ENCODE measurements around the gene PFDN2.
A peak's percentile ranks its signal among the peaks of the same experiment; 100 is the strongest.
"Not testable (repeated sequence)": the region's sequence is repeated elsewhere in the genome, so short reads cannot be mapped to it uniquely, and the experiment has no call there.

Gene PFDN2

DNA sequence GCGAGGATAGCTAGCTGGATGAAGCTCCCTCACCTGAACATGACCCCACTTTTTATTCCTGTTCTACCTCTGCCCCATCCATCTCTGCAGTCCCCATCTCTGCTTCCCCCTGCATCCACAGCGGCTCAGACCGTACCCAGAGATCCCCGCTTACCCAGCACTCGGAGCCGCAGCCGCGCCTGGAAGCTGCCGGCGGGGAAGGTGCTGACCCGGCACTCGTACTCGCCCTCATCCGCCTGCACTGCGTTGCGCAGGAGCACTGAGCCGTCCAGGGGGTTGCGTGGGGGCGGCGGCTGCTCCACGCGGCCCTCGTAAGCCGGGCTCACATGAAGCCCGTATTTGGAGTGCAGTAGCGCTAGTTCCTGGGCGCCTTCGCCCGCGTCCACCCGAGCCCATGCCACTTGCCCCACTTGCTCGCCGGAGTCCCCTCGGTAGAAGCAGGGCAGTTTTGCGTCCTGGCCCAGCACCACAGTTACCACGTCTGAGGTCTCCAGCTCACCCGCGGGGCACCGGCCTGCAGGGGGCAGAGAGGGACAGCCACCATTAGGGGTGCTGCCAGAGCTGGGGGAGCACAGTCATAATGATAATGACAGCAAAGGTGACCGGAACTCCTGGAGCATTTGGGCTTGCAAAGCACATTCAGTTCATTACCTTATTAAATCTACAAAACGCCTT is 38.3 kb downstream of the PFDN2 start:
- DNase-seq, result no peak

DNA sequence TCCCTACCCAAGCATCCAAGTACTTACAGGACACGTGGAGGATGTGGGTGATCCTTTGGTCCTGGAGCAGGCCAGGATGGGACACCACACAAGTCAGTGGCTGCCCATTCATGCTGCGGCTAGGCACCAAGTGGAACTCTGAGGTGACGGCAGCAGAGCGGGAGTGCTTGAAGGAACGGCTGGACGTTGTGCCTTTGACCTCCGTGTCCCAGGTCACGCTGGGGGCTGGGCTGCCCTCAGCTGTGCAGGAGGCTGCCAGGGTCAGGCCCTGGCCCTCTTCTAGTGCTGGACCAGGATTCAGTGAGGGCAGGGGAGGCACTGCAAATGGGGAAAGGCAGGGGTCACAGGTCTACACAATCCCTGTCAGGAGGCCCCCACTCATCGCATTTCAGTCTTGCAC is 40.4 kb downstream of the PFDN2 start:
- DNase-seq, result no peak

DNA sequence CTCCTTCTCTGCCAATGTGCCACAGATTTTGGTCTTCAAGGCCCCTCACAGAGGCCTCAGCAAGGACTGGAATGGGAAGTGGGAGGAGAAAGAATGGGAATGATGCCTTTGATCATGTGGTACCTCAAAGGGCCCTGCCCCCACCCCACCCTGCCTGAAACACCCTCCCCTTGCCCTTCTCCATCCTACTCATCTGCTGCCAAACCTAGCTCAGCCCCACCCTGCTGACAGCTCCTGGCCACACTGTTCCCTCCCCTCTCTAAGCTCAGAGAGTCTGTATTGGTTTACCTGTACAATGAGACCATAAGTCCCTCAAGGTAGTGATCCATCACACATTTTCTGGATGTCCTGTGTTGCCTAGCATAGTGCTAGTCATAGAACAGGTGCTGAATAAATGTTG is 41.4 kb downstream of the PFDN2 start:
- no peak for DNase-seq

DNA sequence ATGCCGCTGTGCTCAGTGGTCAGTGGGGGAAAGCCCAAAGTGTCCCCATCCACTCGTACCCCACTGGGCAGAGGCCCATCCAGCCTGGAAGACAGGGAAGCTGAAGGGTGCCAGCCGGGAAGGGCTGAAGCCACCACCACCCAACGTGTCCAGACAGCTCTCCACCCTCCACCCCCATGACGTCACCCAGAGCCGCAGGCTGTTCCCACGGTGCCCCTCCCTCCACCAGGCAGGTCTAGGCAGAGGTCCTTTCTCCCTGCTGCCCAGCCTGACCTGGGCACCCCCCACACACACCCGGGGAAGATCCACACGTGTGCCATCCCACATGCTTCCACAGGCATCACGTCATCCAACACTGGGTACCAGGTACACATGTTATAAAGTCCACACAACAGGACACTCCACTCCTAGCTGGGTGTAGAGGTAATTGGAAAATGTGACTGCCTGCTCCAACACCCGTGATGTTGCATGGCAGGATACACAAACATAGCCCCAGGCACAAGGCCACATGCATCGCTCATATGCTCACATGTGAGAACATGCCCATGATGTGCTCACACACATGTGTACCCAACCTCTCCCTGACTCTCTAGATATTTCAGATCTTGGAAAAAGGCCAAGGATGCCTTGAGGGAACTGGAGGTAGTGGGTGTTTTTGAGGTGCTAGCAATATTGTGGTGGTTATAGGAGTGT is 43.0 kb downstream of the PFDN2 start:
- DNase-seq, result no peak

DNA sequence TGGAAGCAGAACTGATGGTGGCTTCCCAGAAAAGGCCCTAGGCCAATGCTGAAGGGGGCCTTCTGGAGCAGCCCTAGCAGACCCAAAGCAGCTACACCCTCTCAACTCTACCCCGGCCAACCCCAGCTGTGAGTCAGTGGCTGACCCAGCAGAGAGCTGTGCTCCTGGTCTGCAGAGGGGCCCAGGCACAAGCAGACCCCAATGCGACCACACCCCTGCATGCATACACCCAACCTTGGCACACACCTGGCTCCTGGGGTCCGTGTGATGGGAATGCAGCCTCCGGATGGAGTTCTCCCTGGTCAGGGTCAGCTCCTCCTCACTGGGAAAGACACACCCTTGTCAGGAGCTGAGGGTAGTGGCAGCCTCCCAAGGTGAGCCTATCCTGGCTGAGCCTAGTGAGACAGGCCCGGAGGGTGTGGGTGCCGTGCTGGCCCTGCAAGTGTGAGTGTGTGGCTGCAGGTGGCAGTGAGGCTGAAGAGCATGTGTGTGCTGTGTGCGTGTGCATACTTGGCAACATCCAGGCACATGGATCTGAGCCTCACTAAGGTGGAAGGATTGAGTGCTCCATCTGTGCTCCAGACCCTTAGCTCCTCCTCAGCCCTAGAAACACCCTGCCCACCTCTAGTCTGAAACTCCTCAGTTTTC is 44.2 kb downstream of the PFDN2 start:
- DNase-seq, result no peak

DNA sequence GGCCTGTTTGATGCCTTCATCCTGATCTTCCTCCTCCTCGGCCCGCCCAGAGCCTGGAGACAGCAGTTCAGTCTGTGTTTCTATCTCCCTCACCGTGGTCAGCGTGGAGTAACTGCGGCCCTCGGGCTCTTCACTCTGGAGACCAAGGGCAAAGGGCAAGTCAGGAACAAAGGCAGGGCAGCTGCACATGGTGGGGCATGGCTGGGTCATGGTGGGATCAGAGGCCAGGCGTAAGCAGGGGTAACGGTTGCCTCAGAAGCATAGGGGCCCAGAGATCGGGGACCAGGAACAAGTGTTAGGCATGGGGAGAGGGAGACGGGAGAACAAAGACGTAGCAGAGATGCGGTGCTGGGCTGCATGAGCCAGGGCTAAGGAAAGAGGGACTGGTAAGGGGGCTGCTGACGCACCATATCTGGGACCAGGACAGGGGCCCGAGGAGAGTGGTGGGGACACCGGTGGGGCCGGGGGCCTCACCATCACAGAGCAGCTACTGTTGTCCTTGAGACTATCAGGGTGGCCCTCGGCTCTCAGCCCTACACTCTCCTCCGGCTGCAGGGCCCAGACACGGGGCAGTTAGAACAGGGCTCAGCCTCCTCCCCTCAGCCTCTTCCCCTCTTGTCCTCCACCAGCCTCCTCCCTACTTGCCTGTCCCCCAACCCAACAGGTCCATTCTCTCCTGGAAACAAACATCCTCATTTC is 44.9 kb downstream of the PFDN2 start:
- DNase-seq, result no peak

DNA sequence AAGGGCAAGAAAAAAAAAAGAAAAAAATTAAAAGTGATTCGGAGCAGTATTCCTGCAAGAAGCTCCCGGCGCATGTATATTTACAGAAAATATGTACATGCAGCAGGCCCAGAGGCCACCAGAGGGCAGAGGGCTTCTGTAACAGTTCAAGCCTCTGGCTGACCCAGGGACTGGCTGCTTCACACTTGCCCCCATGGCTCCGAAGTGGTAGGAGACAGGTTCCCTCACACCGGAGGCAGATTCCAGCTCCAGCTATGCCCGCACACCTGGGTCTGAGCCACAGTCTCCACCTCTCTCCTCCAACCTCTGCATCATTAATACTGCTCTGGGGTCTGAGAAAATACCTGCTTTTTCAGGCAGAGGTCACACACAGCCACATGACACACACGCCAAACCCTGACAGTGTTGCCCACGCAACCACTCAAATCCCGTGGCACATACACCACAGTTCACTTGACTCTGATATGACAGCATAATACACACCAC is 45.9 kb downstream of the PFDN2 start:
- peak; percentile 37 to 49 for DNase-seq

DNA sequence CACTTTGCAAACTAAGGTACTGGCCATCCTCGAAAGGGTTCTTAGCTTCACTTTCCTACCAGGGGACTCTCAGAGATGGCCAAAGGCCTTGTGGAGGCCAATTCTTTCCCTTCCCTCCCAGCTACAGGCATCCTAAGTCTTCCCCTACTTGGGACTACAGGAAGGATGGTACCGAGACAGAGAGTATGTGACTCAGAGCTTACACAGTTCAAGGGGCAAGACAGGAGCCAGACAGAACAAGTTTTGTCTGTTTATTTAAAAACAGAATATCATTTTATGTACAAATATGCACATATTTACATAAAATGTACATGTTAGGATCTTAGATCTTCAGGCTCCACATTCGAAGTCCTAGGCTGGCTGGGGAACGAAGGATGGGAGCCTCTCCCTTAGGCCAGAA is 47.1 kb downstream of the PFDN2 start:
- no peak for DNase-seq

DNA sequence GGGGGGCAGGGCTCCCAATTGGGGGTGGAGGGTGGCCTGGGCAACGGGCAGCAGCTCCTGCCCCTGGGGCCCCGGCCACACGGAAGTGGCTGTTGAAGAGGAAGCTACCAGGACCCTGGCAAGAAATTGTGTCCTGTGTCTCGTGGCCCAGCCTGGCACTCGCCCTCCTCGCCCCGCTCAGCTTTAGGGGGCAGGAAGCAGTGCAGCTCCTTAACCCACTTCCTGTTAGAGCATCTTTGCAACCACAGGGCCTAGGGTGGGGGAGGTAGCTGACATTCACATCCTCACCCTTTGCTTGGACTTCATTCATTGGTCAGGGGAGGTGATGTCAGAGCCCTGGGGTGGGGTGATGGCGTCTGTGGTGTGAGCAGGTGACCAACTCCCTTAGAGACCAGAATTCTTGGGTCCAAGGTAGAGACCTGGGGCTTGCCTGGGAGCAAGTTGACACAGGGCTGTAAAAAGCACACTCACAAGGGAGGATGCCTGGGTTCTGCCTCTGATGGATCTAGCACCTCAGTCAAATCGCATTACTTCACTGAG is 48.0 kb downstream of the PFDN2 start, which contains the start of gene ARHGAP30:
TSS of gene ARHGAP30 (minus strand) at position 161 of the 540 bp plus-strand sequence. CDS start 267 bp downstream, outside the sequence.
- DNase-seq, result peak; percentile 75 to 77

DNA sequence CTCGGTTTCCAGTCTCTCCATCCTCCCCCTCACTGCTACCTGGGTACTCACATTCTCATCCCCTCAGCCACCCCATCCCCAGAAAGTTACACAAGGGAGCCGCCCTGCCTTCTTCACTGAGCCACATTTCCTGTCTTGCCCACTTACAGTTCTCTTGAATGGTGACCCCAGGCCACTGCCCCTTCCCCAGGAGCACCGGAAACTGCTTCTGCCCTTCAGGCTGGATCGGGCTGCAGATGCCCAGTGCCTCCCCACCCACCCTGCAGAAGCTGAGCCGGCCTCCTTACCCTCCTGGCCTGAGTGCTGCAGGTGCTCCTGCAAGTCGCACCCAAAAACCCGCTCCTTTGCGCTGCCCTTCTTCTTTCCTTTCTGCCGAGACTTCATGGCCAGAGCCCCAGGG is 48.6 kb downstream of the PFDN2 start:
- no peak for DNase-seq

DNA sequence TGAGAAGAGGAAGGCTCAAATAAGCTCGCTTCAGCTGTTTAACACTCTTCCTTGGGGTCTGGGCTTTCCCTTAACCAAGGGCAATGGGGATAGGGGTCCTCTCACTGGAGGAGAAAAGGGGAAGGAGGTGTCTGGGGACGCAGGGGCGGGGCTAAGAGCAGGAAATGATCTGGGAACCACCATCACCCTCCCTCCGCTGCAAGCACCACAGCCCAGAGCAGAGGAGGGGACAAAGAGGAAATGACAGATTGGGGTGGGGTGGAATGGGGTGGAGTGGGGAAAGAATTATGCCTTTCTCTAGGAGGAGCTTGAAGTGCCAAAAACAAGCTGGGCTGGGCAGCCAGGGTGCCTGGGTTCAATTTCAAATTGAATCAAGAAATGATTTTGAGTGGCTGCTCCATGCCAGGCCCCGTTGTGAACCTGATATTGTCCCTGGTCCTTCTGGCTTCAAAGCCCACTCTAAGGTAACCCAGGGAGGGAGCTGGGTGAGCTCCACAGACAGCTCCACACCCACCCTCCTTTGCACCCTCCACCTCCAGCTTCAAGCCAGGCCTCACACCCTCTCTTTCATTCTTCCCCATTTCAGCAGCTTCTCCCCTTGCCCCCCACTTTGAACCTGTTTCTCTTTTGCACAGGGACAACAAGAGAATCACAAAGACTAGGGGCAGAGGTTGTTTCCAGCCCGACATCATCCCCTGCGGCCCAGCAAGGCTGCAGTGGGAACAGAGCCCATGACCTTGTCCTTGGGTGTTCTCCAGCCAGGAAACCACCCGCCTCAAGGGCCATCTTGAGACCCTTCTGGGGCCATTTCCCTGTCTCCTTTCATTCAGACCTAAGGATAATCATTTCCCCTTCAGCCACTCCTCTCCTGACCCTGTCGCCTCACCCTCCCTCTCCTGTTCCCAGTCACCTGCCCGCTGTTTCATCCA is 49.3 kb downstream of the PFDN2 start:
- DNase-seq, result peak; percentile 77 to 78

DNA sequence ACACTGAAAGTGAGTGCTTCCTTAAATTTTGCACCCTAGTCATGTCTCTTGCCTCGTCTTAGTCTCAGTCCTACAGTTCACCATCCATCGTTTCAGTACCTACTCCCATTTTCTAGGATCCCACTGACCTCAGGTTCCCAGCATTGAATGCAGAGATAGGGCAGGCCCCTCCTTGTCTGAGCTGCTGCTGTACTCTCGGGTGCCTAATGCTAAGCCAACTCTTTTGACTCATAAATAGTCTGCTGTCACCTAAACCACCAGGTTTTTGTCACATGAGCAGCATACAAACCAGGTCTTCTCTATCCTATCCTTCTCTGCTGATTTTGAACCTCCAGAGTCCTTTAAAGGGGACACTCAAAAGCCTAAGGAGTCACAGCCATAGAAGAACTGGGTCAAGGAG is 51.1 kb downstream of the PFDN2 start:
- DNase-seq, result no peak

DNA sequence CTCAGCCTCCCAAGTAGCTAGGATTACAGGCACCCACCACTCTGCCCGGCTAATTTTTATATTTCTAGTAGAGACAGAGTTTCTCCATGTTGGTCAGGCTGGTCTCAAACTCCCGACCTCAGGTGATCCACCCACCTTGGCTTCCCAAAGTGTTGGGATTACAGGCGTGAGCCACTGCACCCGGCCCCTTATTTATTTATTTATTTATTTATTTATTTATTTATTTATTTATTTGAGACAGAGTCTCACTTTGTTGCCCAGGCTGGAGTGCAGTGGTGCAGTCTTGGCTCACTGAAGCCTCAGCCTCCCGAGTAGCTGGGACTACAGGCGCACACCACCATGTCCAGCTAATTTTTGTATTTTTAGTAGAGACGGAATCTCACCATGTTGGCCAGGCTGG is 52.2 kb downstream of the PFDN2 start:
- DNase-seq, result not testable (repeated sequence)

DNA sequence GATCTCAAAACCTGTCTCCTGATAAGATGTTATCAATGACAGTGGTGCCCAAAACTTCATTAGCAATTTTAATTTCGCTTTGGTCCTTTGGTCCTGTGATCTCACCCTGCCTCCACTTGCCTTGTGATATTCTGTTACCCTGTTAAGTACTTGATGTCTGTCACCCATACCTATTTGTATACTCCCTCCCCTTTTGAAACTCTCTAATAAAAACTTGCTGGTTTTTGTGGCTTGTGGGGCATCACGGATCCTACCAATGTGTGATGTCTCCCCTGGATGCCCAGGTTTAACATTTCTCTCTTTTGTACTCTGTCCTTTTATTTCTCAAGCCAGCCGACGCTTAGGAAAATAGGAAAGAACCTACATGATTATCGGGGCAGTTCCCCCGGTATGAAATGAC is 53.9 kb downstream of the PFDN2 start:
- DNase-seq, result not testable (repeated sequence)

DNA sequence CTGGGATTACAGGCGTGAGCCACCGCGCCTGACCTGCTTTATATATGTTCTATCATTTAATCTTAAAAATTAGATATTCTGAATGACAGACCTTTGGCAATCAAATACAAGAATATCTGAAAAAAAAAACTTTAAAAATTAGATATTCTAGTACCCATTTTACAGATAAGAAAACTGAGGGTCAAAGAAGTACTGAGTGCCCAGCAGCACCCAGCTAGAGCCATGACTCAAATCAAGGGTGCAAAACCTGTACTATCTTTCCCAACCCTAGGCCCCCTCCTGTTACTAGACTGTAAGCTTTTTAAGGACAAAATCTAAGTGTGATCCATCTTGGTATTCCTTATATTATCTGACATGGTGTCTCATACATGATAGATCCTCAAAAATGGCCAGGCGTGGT is 56.4 kb downstream of the PFDN2 start:
- no peak for DNase-seq

DNA sequence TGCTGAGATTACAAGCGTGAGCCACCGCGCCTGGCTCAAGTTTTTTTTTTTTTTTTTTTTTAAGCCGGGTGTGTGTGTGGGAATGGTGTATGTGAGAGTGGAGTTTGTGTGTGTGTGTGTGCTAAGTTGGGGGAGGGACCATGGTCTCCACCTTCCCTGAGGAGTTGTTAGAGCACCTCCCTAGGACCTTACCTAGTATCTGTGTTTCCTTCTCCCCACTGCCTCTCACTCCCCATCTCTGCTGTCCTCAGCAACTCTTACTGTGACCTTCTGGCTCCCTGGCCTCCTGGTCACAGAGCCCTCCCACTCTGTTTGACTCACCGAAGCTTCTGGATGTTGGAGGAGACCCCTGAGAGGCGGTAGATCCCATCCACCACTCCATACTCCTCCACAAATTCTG is 58.5 kb downstream of the PFDN2 start:
- DNase-seq, result no peak

DNA sequence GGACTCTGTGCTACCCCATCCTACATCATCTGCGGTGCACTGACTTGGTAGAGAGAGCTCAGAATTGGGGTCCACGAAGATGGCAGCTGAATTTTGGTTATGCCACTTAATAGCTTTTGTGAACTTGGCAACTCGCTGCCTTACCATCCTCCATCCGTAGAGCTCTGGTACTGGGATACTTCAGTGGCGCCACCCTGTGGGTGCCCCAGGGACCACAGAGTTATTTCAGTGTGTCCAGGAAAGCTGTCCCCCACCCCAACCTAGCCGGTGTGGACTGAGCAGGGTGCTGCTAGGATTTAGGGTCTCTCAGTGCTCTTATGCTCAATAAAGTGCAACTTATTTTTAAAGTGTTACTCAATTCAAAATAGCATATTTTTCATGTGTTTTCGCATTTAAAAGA is 63.0 kb downstream of the PFDN2 start:
- DNase-seq, result no peak

DNA sequence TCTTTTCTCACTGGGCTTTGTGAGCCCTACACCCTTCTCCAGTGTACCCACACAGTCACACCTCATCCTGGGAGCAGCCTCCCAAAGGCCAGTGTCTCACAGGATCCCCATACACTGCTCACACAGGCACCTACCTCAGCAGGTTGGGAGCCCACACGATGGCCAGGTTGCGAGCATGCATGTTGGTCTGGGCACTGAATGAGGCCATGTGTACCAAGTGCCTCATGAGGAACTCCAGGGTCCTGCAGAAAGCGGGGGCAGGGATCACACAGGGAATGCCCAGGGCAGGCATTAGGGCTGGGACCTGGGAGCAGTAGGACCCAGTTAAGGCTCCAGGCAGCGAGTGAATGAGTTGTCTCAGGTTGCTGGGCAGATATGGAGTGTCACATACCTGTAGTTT is 63.6 kb downstream of the PFDN2 start:
- no peak for DNase-seq

DNA sequence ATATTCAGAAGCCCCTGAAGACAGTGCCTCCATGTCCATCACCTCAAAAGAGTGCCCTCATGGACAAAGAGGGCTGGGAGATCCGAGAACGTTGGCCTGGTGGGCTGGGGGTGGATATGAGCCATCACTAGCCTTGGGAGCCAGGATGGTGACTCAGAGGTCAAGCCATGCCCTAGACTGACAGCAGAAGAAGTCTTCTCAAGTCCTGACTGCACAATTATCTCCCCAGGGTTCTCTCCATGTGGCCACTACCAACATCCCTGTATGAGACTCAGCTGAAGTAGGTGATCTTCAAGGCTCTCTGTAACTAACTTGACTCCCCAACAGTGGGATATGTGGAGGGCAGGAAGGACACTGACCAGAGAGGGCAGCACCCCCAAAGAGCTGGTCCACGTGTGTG is 64.9 kb downstream of the PFDN2 start:
- no peak for DNase-seq

DNA sequence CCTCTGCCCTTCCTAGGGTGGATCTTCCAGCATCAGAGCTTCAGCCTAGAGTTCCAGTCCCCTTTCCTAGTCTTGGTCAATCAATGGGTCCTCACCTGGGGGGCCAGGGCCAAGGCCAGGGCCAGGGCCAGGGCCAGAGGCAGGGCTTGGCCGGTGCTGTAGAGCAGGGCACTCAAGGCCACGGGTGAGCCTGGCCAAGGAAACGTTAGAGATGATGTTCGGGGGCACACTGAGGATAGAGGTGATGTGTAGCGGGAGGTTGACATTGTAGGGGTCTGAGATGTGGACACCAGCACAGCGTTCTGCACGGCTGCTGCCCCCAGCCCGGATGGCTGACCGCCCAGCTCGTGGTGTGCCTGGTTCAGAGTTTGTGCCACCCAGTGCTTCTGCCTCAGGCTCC is 66.6 kb downstream of the PFDN2 start:
- DNase-seq, result no peak
